OCI-M2 (cell line): Measurements from ENCODE around the gene ARHGAP9.

Experiments
- DNase-seq: peaks from one replicate; lab custom pipeline; 2025; ENCODE audit not compliant: unreplicated experiment; lab: John Stamatoyannopoulos, UW

ARHGAP9 gene

GRCh38 chr12:57473886-57474285, 5.8 kb downstream of the ARHGAP9 start:
- DNase-seq = no peak

- no peak for DNase-seq
Observed at GRCh38 chr12:57473392-57473791, 6.3 kb downstream of the ARHGAP9 start.

- no peak for DNase-seq
Observed at GRCh38 chr12:57472391-57472790, 7.3 kb downstream of the ARHGAP9 start.

- no peak for DNase-seq
Observed at GRCh38 chr12:57471661-57472060, 8.0 kb downstream of the ARHGAP9 start.

- DNase-seq = no peak
Observed at GRCh38 chr12:57470970-57471656, 8.6 kb downstream of the ARHGAP9 start.

GRCh38 chr12:57470286-57470969, 9.2 kb downstream of the ARHGAP9 start:
- no peak for DNase-seq

- no peak for DNase-seq
Observed at GRCh38 chr12:57469296-57470164, 10.1 kb downstream of the ARHGAP9 start.

- no peak for DNase-seq
Observed at GRCh38 chr12:57467915-57468314, 11.8 kb downstream of the ARHGAP9 start.

GRCh38 chr12:57467212-57467874, 12.3 kb downstream of the ARHGAP9 start:
- DNase-seq = no peak

- DNase-seq = no peak
Observed at GRCh38 chr12:57465747-57466505, 13.7 kb downstream of the ARHGAP9 start.

GRCh38 chr12:57465030-57465746, 14.5 kb downstream of the ARHGAP9 start:
- no peak for DNase-seq

- no peak for DNase-seq
Observed at GRCh38 chr12:57464569-57464968, 15.1 kb downstream of the ARHGAP9 start.

- no peak for DNase-seq
Observed at GRCh38 chr12:57462912-57463253, 16.8 kb downstream of the ARHGAP9 start.

GRCh38 chr12:57462251-57462911, 17.3 kb downstream of the ARHGAP9 start:
- no peak for DNase-seq

- DNase-seq = no peak
Observed at GRCh38 chr12:57461917-57462250, 17.8 kb downstream of the ARHGAP9 start.

- no peak for DNase-seq
Observed at GRCh38 chr12:57461276-57461916, 18.3 kb downstream of the ARHGAP9 start.

GRCh38 chr12:57460841-57461275, 18.8 kb downstream of the ARHGAP9 start:
- DNase-seq = no peak

- no peak for DNase-seq
Observed at GRCh38 chr12:57460468-57460784, 19.2 kb downstream of the ARHGAP9 start.
